ENCODE results near the gene ZNF277.

The ZNF277 gene

GRCh38 chr7:112157072-112157471 is 49.4 kb upstream of the ZNF277 start:
- no peak overlapping the region for H3K4me3 ChIP-seq (ENCODE audit: low read depth, low read length)
- H3K36me3 ChIP-seq (ENCODE audit: control insufficient read depth in 2 of 2, insufficient read depth in 1 of 2, low read length in 2 of 2) = no peaks in the 10 kb centered on the region
- no peaks in the 10 kb centered on the region for H3K9me3 ChIP-seq (ENCODE audit: control insufficient read depth, insufficient read depth, low read depth, low read length)
- CTCF ChIA-PET = interaction anchor here (1.2 kb wide), 1 partner anchor 21 kb away, joined by 3 read pairs; no protein-coding TSS in a partner anchor
- POLR2A ChIA-PET = no interaction called here
- no peak overlapping the region for H3K27ac ChIP-seq (ENCODE audit: extremely low read depth, low read depth, low read length)
- H3K4me1 ChIP-seq (ENCODE audit: control insufficient read depth, insufficient read depth, low read length) = peaks cover 23% of the 10 kb centered on the region
- no peak for TF ChIP-seq MEIS1 (CRISPR knock-in tag; IDR thresholded peaks at IDR 0.05; ENCODE audit: borderline replicate concordance)
- no peak for TF ChIP-seq PRDM6 (tag by site-specific recombination; IDR thresholded peaks at IDR 0.05)
- no peak for TF ChIP-seq ZBTB11 (tag by site-specific recombination; conservative IDR thresholded peaks at IDR 0.05; ENCODE audit: low read depth)
- TF ChIP-seq SP2 (tag by site-specific recombination; IDR thresholded peaks at IDR 0.05) = no peak
- no peak for TF ChIP-seq MZF1 (tag by site-specific recombination; IDR thresholded peaks at IDR 0.05; ENCODE audit: borderline replicate concordance)
- TF ChIP-seq ZNF341 (tag by site-specific recombination; IDR thresholded peaks at IDR 0.05; ENCODE audit: low read depth) = no peak
- no peak for TF ChIP-seq ZNF10 (tag by site-specific recombination; IDR thresholded peaks at IDR 0.05)
- TF ChIP-seq ZNF23 (tag by site-specific recombination; IDR thresholded peaks at IDR 0.05; ENCODE audit: borderline replicate concordance) = no peak
- TF ChIP-seq ZNF423 (tag by site-specific recombination; IDR thresholded peaks at IDR 0.05) = no peak
- no peak for TF ChIP-seq ZNF148 (tag by site-specific recombination; IDR thresholded peaks at IDR 0.05; ENCODE audit: borderline replicate concordance)
- TF ChIP-seq SP7 (tag by site-specific recombination; IDR thresholded peaks at IDR 0.05) = peak; percentile 60
- TF ChIP-seq ZNF837 (tag by site-specific recombination; IDR thresholded peaks at IDR 0.05) = no peak
- no peak for TF ChIP-seq ZNF548 (tag by site-specific recombination; IDR thresholded peaks at IDR 0.05)
- no peak for TF ChIP-seq ZNF645 (tag by site-specific recombination; IDR thresholded peaks at IDR 0.05)
- no peak for TF ChIP-seq ZNF280D (tag by site-specific recombination; IDR thresholded peaks at IDR 0.05)
- TF ChIP-seq ZFP69B (tag by site-specific recombination; IDR thresholded peaks at IDR 0.05) = no peak
- TF ChIP-seq ZNF48 (tag by site-specific recombination; IDR thresholded peaks at IDR 0.05) = no peak
- peak; percentile 25; the same call in 1 of the 2 replicates for TF ChIP-seq ZBTB21 (tag by site-specific recombination; IDR thresholded peaks at IDR 0.05)
- no peak for TF ChIP-seq ZNF362 (tag by site-specific recombination; IDR thresholded peaks at IDR 0.05)
- no peak for TF ChIP-seq ZNF560 (tag by site-specific recombination; IDR thresholded peaks at IDR 0.05; ENCODE audit: borderline replicate concordance)
- TF ChIP-seq ZNF133 (tag by site-specific recombination; IDR thresholded peaks at IDR 0.05) = no peak
- TF ChIP-seq GLIS1 (tag by site-specific recombination; IDR thresholded peaks at IDR 0.05) = peak; percentile 30; the same call in 1 of the 2 replicates
- TF ChIP-seq ZBTB1 (tag by site-specific recombination; IDR thresholded peaks at IDR 0.05) = no peak
